ENCODE measurements around the gene MYRFL.

MYRFL gene

GRCh38 chr12:69886109-69886508, 61.1 kb downstream of the MYRFL start:
- H3K36me3 ChIP-seq (ENCODE audit: control insufficient read depth in 1 of 2, insufficient read depth in 2 of 2, low read length in 2 of 2): no peaks in the 10 kb centered on the region
- no peak overlapping the region for H3K4ac ChIP-seq (ENCODE audit: low read depth, low read length)
- H3K18ac ChIP-seq (ENCODE audit: low read length): no peak overlapping the region
- no peak for DNase-seq
- no peak overlapping the region for H2BK12ac ChIP-seq (ENCODE audit: low read length)
- no peak overlapping the region for H2BK5ac ChIP-seq (ENCODE audit: low read depth, low read length, poor library complexity)
- H4K8ac ChIP-seq (ENCODE audit: low read depth, low read length): no peak overlapping the region
- no peak overlapping the region for H3K4me2 ChIP-seq (ENCODE audit: low read length)
- WGBS (ENCODE audit: extremely low coverage, insufficient coverage, insufficient read length): no CpG with 5 or more reads among the region's 5 CpGs
- no peak overlapping the region for H3K27ac ChIP-seq (ENCODE audit: low read depth, low read length)
- no peaks in the 10 kb centered on the region for H3K79me2 ChIP-seq (ENCODE audit: control insufficient read depth, insufficient read depth, low read length, poor library complexity)
- H3K9me3 ChIP-seq (ENCODE audit: insufficient read depth, low read depth, low read length): no peaks in the 10 kb centered on the region
- no peaks in the 10 kb centered on the region for H3K79me1 ChIP-seq (ENCODE audit: low read length)
- no peak overlapping the region for H3K9ac ChIP-seq (ENCODE audit: low read length)
- no peak overlapping the region for H3K14ac ChIP-seq (ENCODE audit: low read length)
- H3K27me3 ChIP-seq (ENCODE audit: insufficient read depth, low read length): no peaks in the 10 kb centered on the region
- H2AFZ ChIP-seq (ENCODE audit: insufficient read depth, low read length, poor library complexity): no peak overlapping the region
- H3K4me3 ChIP-seq (ENCODE audit: low read depth, low read length): no peak overlapping the region
- H4K12ac ChIP-seq (ENCODE audit: low read depth, low read length): no peak overlapping the region
- H2BK120ac ChIP-seq (ENCODE audit: insufficient read depth, low read length, poor library complexity): no peak overlapping the region
- no peak overlapping the region for H3K23ac ChIP-seq (ENCODE audit: low read length)
- no peak overlapping the region for H4K91ac ChIP-seq (ENCODE audit: low read depth, low read length)
- no peaks in the 10 kb centered on the region for H3K4me1 ChIP-seq (ENCODE audit: control insufficient read depth in 1 of 2, insufficient read depth in 2 of 2, low read length in 2 of 2)
- H2AK5ac ChIP-seq (ENCODE audit: low read length): no peak overlapping the region

GRCh38 chr12:69886715-69887114, 61.7 kb downstream of the MYRFL start:
- no CpG with 5 or more reads among the region's 2 CpGs for WGBS (ENCODE audit: extremely low coverage, insufficient coverage, insufficient read length)
- no peak overlapping the region for H2AK5ac ChIP-seq (ENCODE audit: low read length)
- no peak overlapping the region for H3K27ac ChIP-seq (ENCODE audit: low read depth, low read length)

DNA sequence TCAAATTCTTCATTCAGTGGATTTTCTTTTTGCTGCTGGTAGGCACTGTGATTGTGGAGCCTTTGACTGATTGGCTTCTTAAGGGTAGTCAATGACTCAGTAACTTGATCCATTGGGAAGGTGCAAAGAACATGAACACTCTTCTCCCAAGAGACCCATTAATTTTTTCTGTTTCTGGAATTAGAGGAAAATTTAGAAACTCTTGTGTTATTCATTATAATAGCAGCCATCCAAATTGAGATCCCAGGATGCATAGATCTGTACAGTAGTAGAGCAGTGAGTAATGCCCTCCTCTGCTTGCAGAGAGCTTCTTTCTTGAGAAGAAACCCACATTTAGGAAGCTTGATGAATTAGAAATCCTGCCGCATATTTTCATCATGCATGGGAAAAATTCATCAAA, 63.9 kb downstream of the MYRFL start:
- H3K27ac ChIP-seq (ENCODE audit: low read depth, low read length): no peak overlapping the region
- no peak overlapping the region for H4K91ac ChIP-seq (ENCODE audit: low read depth, low read length)
- H3K79me1 ChIP-seq (ENCODE audit: low read length): no peaks in the 10 kb centered on the region
- no peaks in the 10 kb centered on the region for H3K9me3 ChIP-seq (ENCODE audit: insufficient read depth, low read depth, low read length)
- H3K18ac ChIP-seq (ENCODE audit: low read length): no peak overlapping the region
- no peak overlapping the region for H3K23ac ChIP-seq (ENCODE audit: low read length)
- WGBS (ENCODE audit: extremely low coverage, insufficient coverage, insufficient read length): no CpG with 5 or more reads among the region's 1 CpG
- no peaks in the 10 kb centered on the region for H3K4me1 ChIP-seq (ENCODE audit: control insufficient read depth in 1 of 2, insufficient read depth in 2 of 2, low read length in 2 of 2)
- H2BK5ac ChIP-seq (ENCODE audit: low read depth, low read length, poor library complexity): no peak overlapping the region
- no peaks in the 10 kb centered on the region for H3K79me2 ChIP-seq (ENCODE audit: control insufficient read depth, insufficient read depth, low read length, poor library complexity)
- H2AK5ac ChIP-seq (ENCODE audit: low read length): no peak overlapping the region
- no peak overlapping the region for H3K9ac ChIP-seq (ENCODE audit: low read length)
- DNase-seq: no peak
- H2BK120ac ChIP-seq (ENCODE audit: insufficient read depth, low read length, poor library complexity): no peak overlapping the region
- H2AFZ ChIP-seq (ENCODE audit: insufficient read depth, low read length, poor library complexity): no peak overlapping the region
- H3K27me3 ChIP-seq (ENCODE audit: insufficient read depth, low read length): no peaks in the 10 kb centered on the region
- no peak overlapping the region for H3K4me2 ChIP-seq (ENCODE audit: low read length)
- H3K14ac ChIP-seq (ENCODE audit: low read length): no peak overlapping the region
- H4K12ac ChIP-seq (ENCODE audit: low read depth, low read length): no peak overlapping the region
- no peak overlapping the region for H2BK12ac ChIP-seq (ENCODE audit: low read length)
- H3K4ac ChIP-seq (ENCODE audit: low read depth, low read length): no peak overlapping the region
- H4K8ac ChIP-seq (ENCODE audit: low read depth, low read length): no peak overlapping the region
- H3K36me3 ChIP-seq (ENCODE audit: control insufficient read depth in 1 of 2, insufficient read depth in 2 of 2, low read length in 2 of 2): no peaks in the 10 kb centered on the region
- no peak overlapping the region for H3K4me3 ChIP-seq (ENCODE audit: low read depth, low read length)

More at GRCh38 chr12:69886715-69887114, 61.7 kb downstream of the MYRFL start:
- no peaks in the 10 kb centered on the region for H3K4me1 ChIP-seq (ENCODE audit: control insufficient read depth in 1 of 2, insufficient read depth in 2 of 2, low read length in 2 of 2)
- no peak overlapping the region for H2AFZ ChIP-seq (ENCODE audit: insufficient read depth, low read length, poor library complexity)
- H3K4me2 ChIP-seq (ENCODE audit: low read length): no peak overlapping the region
- H2BK120ac ChIP-seq (ENCODE audit: insufficient read depth, low read length, poor library complexity): no peak overlapping the region
- H3K9me3 ChIP-seq (ENCODE audit: insufficient read depth, low read depth, low read length): no peaks in the 10 kb centered on the region
- no peaks in the 10 kb centered on the region for H3K79me1 ChIP-seq (ENCODE audit: low read length)
- H3K27me3 ChIP-seq (ENCODE audit: insufficient read depth, low read length): no peaks in the 10 kb centered on the region
- no peak overlapping the region for H3K9ac ChIP-seq (ENCODE audit: low read length)
- H3K14ac ChIP-seq (ENCODE audit: low read length): no peak overlapping the region
- no peaks in the 10 kb centered on the region for H3K79me2 ChIP-seq (ENCODE audit: control insufficient read depth, insufficient read depth, low read length, poor library complexity)
- H3K36me3 ChIP-seq (ENCODE audit: control insufficient read depth in 1 of 2, insufficient read depth in 2 of 2, low read length in 2 of 2): no peaks in the 10 kb centered on the region
- no peak overlapping the region for H2BK12ac ChIP-seq (ENCODE audit: low read length)
- no peak for DNase-seq
- no peak overlapping the region for H4K8ac ChIP-seq (ENCODE audit: low read depth, low read length)
- H3K4me3 ChIP-seq (ENCODE audit: low read depth, low read length): no peak overlapping the region
- no peak overlapping the region for H3K18ac ChIP-seq (ENCODE audit: low read length)
- H3K4ac ChIP-seq (ENCODE audit: low read depth, low read length): no peak overlapping the region
- H4K91ac ChIP-seq (ENCODE audit: low read depth, low read length): no peak overlapping the region
- H2BK5ac ChIP-seq (ENCODE audit: low read depth, low read length, poor library complexity): no peak overlapping the region
- no peak overlapping the region for H4K12ac ChIP-seq (ENCODE audit: low read depth, low read length)
- no peak overlapping the region for H3K23ac ChIP-seq (ENCODE audit: low read length)

DNA sequence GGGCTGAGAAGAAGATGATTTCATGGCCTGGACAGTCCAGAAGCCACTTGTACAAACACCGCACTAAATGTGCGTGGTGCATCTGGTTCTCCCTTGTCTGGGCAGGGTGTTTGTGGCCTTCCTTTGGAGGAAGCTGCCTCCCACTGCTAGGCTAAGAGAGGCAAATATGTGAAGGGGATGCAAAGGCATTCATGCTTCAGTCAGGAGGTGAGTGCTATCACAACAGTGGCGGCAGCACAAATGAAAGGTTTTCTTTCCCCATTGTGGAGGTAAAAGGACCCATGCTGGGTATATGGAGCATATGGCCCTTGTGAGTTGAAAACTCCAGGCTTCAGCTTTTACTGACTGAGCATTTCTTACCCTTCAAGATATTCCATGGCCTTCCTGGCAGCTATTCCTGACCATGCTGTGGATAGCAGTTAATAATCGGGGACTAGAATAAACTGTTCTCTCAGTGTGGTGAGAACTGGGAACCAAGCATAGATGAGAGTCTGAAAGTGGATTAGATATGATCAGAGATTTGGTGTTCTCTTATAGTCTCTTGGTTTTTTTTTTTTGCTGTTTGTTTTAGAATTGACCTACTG, 69.9 kb downstream of the MYRFL start:
- no peak overlapping the region for H3K4ac ChIP-seq (ENCODE audit: low read depth, low read length)
- H3K36me3 ChIP-seq (ENCODE audit: control insufficient read depth in 1 of 2, insufficient read depth in 2 of 2, low read length in 2 of 2): no peaks in the 10 kb centered on the region
- H2AK5ac ChIP-seq (ENCODE audit: low read length): no peak overlapping the region
- no peak overlapping the region for H3K23ac ChIP-seq (ENCODE audit: low read length)
- no peaks in the 10 kb centered on the region for H3K9me3 ChIP-seq (ENCODE audit: insufficient read depth, low read depth, low read length)
- no peak overlapping the region for H2AFZ ChIP-seq (ENCODE audit: insufficient read depth, low read length, poor library complexity)
- WGBS (ENCODE audit: extremely low coverage, insufficient coverage, insufficient read length): no CpG with 5 or more reads among the region's 4 CpGs
- no peak overlapping the region for H4K91ac ChIP-seq (ENCODE audit: low read depth, low read length)
- peaks cover 4% of the 10 kb centered on the region for H3K79me1 ChIP-seq (ENCODE audit: low read length)
- no peak overlapping the region for H4K12ac ChIP-seq (ENCODE audit: low read depth, low read length)
- H2BK120ac ChIP-seq (ENCODE audit: insufficient read depth, low read length, poor library complexity): no peak overlapping the region
- H3K4me1 ChIP-seq (ENCODE audit: control insufficient read depth in 1 of 2, insufficient read depth in 2 of 2, low read length in 2 of 2): peaks cover 8 to 9% of the 10 kb centered on the region in 2 experiments
- no peak for DNase-seq
- no peak overlapping the region for H3K4me3 ChIP-seq (ENCODE audit: low read depth, low read length)
- H2BK5ac ChIP-seq (ENCODE audit: low read depth, low read length, poor library complexity): no peak overlapping the region
- H3K18ac ChIP-seq (ENCODE audit: low read length): no peak overlapping the region
- H2BK12ac ChIP-seq (ENCODE audit: low read length): no peak overlapping the region
- no peak overlapping the region for H3K9ac ChIP-seq (ENCODE audit: low read length)
- no peaks in the 10 kb centered on the region for H3K27me3 ChIP-seq (ENCODE audit: insufficient read depth, low read length)
- H3K27ac ChIP-seq (ENCODE audit: low read depth, low read length): no peak overlapping the region
- H4K8ac ChIP-seq (ENCODE audit: low read depth, low read length): no peak overlapping the region
- no peak overlapping the region for H3K14ac ChIP-seq (ENCODE audit: low read length)
- no peak overlapping the region for H3K4me2 ChIP-seq (ENCODE audit: low read length)
- H3K79me2 ChIP-seq (ENCODE audit: control insufficient read depth, insufficient read depth, low read length, poor library complexity): no peaks in the 10 kb centered on the region

Data from trophoblast cell (in vitro differentiated cells and primary cell).